Colon (tissue), 2 donors: ENCODE data around the gene HS1BP3.

Source experiments
- FAIRE-seq: peaks from 2 replicates; lab custom pipeline; 2012; peaks lifted over from hg19 to GRCh38; lab: Jason Lieb, UNC
- donor health status: control.
- donor health status: control.

The HS1BP3 gene

GRCh38 chr2:20663196-20664070, 12.5 kb upstream of the HS1BP3 start:
- FAIRE-seq, result no peak

- FAIRE-seq, result no peak
These were observed 11.5 kb upstream of the HS1BP3 start for GRCh38 chr2:20662308-20662937.

DNA sequence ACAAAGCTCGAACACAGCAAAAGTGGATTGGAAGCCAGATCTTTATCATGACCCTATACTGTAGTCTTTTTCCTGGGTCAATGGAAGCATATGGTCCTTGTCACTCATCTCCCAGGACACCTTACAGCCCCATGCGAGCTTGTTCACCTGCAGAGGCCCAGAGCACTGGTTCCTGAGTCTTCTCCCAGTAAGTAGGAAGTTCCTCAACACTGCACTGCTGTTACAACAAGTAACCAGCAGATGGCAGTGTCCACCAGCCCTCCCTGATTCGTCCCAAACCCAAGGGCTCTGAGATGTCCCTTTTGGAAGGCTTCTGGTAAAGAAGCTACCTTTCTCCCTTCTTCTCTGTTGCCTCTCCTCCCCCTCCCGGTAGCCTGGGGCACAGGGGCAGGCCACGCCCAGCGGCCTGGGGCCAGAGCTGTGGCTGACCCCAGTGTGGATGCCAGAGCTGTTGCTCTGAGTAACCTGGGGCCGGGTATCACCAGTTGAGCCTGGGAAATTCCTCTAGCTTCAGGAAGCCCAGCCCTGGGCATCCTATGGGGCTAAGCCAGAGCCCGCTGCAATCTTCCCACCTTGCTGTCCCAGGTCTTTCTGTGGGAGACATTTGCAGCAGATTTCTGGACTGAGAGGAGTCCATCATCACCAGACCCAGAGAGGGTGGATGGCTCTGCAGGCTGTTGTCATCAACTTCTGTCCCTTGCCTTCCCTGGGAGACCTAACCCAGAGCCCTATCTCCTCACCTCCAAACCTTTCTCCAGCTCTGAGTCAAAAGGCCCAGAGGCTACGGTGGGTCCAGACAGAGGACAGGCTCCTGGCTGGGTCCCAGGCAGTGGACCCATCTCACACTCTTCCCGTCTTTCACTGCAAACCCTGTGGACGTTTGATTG, 10.8 kb upstream of the HS1BP3 start:
- no peak for FAIRE-seq

- no peak for FAIRE-seq
These were observed 9.9 kb upstream of the HS1BP3 start for GRCh38 chr2:20660506-20661420.

DNA sequence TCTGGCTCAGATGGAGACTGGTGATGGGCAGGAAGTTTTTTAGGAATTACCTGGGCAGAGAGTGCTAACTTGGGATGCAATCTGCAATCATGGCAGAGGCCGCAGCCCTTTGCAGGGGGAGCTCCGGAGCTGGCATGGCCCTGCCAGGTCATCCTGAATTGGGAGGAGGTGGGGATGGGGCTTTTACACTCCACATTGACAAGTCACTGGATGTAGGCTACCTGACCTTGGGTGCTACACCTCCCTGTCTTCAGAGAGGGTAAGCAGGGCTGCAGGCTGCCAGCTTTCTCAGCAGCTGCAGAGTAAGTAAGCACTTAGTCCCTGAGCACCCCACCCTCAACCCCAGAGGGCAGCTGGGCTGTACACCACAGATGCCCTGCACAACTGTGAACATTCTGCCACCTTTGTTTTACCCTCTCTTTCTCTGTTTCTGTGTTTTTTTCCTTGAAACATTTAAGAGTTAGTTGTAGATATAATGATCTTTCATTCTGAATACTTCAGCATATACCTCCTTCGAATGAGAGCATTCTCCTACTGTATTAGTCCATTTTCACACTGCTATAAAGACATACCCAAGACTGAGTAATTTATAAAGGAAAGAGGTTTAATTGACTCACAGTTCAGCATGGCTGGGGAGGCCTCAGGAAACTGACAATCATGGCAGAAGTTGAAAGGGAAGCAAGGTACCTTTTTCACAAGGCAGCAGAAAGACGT, 6.8 kb upstream of the HS1BP3 start:
- no peak for FAIRE-seq

GRCh38 chr2:20656561-20656960, 5.7 kb upstream of the HS1BP3 start:
- no peak for FAIRE-seq

DNA sequence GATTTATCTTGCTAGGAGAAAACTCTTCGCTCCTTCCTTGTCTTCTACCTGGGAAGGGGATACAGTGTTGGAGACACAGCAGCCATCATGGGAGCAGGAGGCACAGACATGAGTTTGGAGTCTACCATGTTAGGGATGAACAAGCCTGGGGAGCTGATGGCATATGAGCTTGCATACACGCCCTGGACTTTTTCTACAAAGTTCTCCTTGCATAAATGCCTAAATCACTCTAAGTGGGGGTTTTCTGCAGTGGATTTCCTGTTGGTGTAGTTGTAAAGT, 3.6 kb upstream of the HS1BP3 start:
- no peak for FAIRE-seq

DNA sequence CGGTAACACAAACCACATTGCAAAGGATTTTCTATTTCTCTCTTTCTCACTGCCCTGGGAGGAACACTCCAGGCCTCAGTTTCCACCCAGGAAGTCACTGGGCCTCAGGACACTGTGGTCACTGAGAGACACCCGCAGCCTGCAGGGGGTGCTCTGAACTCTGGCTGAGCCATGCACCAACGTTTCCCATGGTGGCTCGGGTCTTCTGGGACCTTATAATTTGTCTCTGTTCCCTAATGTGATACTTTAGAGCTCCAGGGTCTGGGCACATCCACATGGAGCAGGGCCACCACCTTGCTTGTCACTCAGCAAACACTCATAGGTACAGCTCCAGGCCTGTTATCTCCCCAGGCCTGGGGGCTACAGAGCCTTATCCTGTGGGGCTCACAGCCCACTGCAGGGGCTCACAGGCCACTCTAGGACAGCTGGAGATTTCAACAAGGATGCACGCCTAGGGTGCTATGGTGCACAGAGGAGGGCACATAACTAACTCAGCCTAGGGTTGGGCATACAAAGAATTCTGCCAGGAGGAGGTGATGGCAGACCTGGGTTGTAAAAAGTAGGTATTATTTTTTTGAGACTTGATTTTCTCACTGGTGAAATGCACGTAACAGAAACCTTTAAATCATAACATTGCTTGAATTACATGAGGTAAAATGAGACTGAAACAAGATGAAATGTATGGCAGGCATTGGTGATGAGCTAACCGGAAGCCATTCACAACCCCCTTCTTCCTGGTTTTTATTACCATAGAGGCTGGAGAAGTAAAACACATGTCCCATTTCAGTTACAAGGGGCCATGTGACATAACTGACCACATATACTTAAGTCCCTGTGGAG, 3.0 kb upstream of the HS1BP3 start:
- no peak for FAIRE-seq

GRCh38 chr2:20652673-20653575, 2.0 kb upstream of the HS1BP3 start:
- no peak for FAIRE-seq

DNA sequence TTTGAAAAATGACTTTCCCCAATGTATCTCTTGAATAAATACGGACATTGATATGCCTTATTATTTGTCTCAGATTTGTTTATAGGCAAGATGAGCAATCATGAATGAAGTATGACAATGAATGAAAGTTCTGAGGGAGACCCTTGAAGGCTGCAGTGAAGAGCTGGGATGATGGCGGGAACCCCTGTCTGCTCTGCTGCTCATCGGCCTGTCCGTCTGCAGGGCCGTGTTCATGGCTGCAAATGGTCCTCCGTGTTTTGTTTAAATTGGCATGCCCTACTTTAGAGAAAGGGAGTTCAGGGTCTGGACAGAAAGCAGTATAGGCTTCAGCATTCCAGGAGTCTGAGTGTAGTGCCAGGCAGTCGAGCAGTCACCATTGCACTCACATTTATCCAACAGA, 1.2 kb upstream of the HS1BP3 start:
- no peak for FAIRE-seq

DNA sequence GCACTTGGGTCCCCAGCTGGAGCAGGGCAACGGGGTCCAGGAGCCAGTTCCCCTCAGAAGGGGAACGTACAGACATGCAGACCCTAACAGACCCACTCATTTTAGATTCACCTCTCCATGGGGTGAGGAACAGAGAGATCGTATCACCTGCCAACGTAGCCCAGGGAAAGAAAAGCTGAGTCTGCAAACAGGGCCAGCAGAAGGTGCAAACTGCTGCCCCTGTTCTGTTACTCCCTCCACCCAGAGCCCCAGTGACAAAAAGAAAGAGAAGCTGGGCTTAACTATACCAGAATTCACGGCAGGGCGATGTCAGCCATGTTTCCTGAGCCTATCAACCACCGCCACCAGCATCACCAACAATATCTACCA, 817 bp upstream of the HS1BP3 start:
- FAIRE-seq, result no peak

DNA sequence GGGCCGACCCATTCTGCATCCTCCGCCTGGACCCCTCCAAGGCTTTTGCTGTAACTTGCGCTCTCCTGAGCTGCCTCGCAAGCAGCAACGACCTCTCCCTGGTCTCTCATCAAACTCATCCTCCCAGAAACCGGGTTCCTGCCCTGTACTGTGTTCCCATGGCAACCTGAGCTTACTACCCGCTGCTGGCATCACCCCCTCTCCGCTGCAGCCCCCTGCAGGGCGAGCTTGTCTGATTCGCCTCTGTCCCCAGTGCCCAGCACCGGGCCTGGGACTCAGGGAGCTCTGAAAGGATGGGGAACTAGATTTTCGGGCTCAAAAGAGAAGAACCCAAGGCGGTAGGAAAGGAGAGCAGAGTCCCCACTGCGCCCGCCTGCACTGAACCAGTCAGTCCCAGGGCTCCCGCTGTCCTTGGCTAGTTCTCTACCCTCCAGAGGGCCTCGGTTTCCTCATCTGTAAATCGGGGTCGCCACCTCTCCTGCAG, 463 bp downstream of the HS1BP3 start:
- no peak for FAIRE-seq

DNA sequence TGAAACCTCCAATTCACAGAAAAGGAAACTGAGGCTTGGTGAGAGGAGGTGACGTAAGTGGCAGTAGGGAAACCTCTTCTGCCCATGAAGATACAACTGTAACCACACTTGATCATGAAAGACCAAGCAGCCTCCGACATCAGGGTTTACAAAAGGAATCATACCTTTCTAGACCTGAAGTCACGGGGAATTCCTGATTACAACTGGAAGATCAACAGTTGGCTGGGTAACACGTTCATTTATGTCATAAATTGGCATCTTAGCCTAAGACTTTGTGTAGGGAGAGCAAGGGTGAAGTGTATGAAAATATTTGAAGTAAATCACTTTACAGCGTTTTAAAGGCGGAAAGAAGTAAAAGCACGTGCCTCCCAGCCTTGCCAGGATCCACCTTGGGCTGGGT, 922 bp downstream of the HS1BP3 start:
- FAIRE-seq, result no peak

DNA sequence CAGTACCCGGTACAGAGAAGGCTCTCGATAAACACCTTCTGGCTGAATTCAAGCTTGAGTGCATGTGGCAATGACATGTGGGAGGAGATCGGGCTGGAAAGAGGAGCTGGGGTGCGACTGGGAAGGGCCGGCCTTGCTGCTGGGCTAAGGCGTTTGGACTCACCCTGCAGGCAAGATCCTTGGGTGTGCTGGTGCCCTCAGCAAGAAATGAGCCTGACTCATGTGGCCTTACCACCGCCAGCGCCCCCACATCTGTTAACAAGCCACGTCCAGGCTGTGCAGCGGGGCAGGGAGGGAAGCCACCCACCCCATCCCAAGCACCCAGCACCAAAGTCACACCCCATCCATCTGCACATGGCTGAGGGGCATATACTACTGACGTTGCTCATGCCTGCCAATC, 1.3 kb downstream of the HS1BP3 start:
- no peak for FAIRE-seq

DNA sequence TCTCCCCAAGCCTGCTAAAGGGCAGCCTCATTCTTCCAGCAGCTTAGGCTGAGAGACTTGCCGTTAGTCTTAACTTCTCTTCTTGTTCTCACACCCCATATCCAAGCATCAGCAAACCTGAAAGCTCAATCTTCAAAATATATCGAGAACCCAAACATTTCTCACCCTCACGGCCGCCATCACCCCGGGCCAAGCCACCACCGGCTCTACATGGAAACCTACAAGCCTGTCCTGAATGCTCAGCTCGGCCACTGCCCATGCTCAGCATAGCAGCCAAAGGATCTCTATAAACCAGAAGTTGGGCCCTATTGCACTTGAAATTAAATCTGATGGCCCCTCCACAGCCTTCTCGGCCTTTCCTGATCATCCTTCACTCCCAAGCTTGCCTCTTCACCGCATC, 2.1 kb downstream of the HS1BP3 start:
- FAIRE-seq, result no peak

GRCh38 chr2:20648206-20648605, 2.7 kb downstream of the HS1BP3 start:
- no peak for FAIRE-seq

- no peak for FAIRE-seq
These were observed 3.2 kb downstream of the HS1BP3 start for GRCh38 chr2:20647738-20648137.

DNA sequence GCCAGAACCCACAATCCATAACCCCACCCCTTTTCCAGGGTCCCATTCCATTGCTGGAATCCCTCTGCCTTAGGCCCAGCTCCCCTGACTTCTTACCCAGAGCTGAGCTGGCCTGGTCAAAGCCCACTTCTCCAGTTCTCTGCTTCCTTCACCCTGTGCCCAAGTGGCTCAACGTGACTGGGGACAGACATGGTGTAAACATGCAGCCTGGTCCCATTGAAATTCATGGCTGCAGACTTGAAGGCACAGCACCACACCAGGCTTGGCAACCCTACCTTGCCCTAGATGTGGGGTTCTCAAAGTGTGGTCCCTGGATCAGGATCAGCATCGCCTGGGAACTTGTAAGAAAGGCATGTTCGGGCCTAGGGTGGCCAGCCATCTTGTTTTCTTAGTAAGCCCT, 3.7 kb downstream of the HS1BP3 start:
- FAIRE-seq, result no peak

GRCh38 chr2:20646446-20646845, 4.5 kb downstream of the HS1BP3 start:
- no peak for FAIRE-seq
